ENCODE measurements around the gene CCL22. TPM values are rescaled to one million over a fixed set of nuclear protein-coding genes. Genes with fewer than 3 reads are reported as not detected.
"Not testable (repeated sequence)": the region's sequence is repeated elsewhere in the genome, so short reads cannot be mapped to it uniquely, and the experiment has no call there.

The CCL22 gene
- total RNA-seq, 1 experiment from 2014 or later, result not detected

DNA sequence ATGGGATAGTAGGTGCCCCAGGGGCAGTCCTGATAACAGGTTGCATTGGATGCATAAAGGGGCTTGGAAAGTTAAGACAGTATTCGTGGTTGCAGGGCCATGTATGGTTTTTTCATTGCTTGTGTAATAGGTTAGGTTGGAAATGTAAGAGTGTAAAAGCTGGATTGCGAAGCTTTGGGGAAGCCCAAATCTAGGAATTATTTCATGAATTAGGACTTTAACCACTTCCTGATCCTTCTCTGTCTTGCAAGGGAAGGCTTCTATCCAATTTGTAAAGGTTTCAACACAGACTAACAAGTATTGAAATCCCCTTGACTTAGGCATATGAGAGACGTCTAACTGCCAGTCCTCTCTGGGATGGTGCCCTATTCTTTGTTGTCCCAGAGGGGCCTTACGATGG, 38.2 kb downstream of the CCL22 start:
- no CpG with 5 or more reads among the region's 4 CpGs for WGBS (ENCODE audit: extremely low coverage, insufficient read length, low lambda C conversion rate)
- Histone ChIP-seq H2BK12ac (ENCODE audit: insufficient read length, low read depth, low read length) (no peak overlapping the region), H3K27me3 (ENCODE audit: insufficient read depth, low read length) (no peaks in the 10 kb centered on the region), H4K91ac (ENCODE audit: insufficient read length, low read depth, low read length) (no peak overlapping the region), H3K14ac (ENCODE audit: insufficient read depth, low read length) (no peak overlapping the region), H2BK5ac (ENCODE audit: insufficient read length, low read length) (no peak overlapping the region), H2BK120ac (ENCODE audit: low read depth, low read length, poor library complexity, severe bottlenecking) (no peak overlapping the region), H3K4me2 (ENCODE audit: insufficient read depth, insufficient read length, low read length) (no peak overlapping the region), H4K8ac (replicated peaks; ENCODE audit: insufficient read length, low read depth, low read length) (no peak overlapping the region), H2AK5ac (ENCODE audit: insufficient read length, low read length) (no peak overlapping the region), H4K5ac (ENCODE audit: insufficient read length, low read depth, low read length) (no peak overlapping the region), H4K20me1 (ENCODE audit: control insufficient read depth, insufficient read depth, insufficient read length) (peaks cover 2% of the 10 kb centered on the region), H3K4ac (ENCODE audit: low read depth, low read length) (no peak overlapping the region), H3K9ac (ENCODE audit: extremely low read depth, insufficient read length, low read length) (no peak overlapping the region), H2AFZ (ENCODE audit: low read length) (no peak overlapping the region), H3K79me1 (ENCODE audit: insufficient read depth, low read depth, low read length, poor library complexity, severe bottlenecking) (no peaks in the 10 kb centered on the region), H3K56ac (ENCODE audit: insufficient read length, low read depth, low read length) (no peak overlapping the region), H3K18ac (ENCODE audit: insufficient read length, low read depth, low read length) (no peak overlapping the region), H3K23me2 (ENCODE audit: insufficient read length, low read depth, low read length, poor library complexity, severe bottlenecking) (no peaks in the 10 kb centered on the region), H3K9me3 (ENCODE audit: control insufficient read depth, low read depth, low read length) (no peaks in the 10 kb centered on the region), H3K4me1 (ENCODE audit: insufficient read depth, low read length) (no peaks in the 10 kb centered on the region), H3K79me2 (ENCODE audit: insufficient read depth, low read length) (no peaks in the 10 kb centered on the region), H2BK15ac (ENCODE audit: low read depth, low read length) (no peak overlapping the region), H3T11ph (ENCODE audit: low read length) (no peak overlapping the region), H3K27ac (ENCODE audit: insufficient read length, low read depth, low read length) (no peak overlapping the region), H3K23ac (ENCODE audit: insufficient read length, low read depth, low read length) (no peak overlapping the region), H2BK20ac (ENCODE audit: low read depth, low read length, poor library complexity, severe bottlenecking) (no peak overlapping the region)
- DNase-seq, result no peak
- Mint-ChIP-seq H3K4me1 (no peaks in the 10 kb centered on the region), H3K9me3 (no peaks in the 10 kb centered on the region), H3K4me3 (no peak overlapping the region), H3K27ac (no peak overlapping the region), H3K27me3 (ENCODE audit: low read depth) (peaks cover 7% of the 10 kb centered on the region; the same call in 1 of the 2 replicates), H3K36me3 (ENCODE audit: insufficient read depth in 1 of 3, low read depth in 3 of 3) (no peaks in the 10 kb centered on the region)
- TF ChIP-seq, protein P1, sequence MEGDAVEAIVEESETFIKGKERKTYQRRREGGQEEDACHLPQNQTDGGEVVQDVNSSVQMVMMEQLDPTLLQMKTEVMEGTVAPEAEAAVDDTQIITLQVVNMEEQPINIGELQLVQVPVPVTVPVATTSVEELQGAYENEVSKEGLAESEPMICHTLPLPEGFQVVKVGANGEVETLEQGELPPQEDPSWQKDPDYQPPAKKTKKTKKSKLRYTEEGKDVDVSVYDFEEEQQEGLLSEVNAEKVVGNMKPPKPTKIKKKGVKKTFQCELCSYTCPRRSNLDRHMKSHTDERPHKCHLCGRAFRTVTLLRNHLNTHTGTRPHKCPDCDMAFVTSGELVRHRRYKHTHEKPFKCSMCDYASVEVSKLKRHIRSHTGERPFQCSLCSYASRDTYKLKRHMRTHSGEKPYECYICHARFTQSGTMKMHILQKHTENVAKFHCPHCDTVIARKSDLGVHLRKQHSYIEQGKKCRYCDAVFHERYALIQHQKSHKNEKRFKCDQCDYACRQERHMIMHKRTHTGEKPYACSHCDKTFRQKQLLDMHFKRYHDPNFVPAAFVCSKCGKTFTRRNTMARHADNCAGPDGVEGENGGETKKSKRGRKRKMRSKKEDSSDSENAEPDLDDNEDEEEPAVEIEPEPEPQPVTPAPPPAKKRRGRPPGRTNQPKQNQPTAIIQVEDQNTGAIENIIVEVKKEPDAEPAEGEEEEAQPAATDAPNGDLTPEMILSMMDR (conservative IDR thresholded peaks at IDR 0.05), result no peak

DNA sequence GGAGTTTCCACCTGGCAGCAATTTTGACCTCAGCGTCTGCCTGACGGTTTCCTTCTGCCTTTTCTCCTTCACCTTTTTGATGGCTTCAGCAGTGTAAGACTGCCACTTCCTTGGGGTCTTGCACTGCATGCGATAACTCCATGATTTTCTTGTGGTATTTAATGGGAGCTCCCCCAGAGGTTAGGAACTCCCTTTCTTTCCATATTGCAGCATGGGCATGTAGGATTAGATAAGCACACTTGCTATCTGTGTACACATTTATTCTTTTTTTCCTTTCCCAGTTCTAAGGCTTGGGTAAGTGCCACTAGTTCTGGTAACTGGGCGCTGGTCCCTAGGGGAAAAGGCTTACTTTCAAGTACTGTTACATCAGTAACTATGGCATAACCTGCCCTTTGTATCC, 38.9 kb downstream of the CCL22 start:
- not testable (repeated sequence) for H3K4me1 ChIP-seq (ENCODE audit: insufficient read depth, low read length); DNase-seq; H3K27ac Mint-ChIP-seq; H3K27me3 Mint-ChIP-seq (ENCODE audit: low read depth); H4K20me1 ChIP-seq (ENCODE audit: control insufficient read depth, insufficient read depth, insufficient read length); H4K8ac ChIP-seq (replicated peaks; ENCODE audit: insufficient read length, low read depth, low read length); H3K23ac ChIP-seq (ENCODE audit: insufficient read length, low read depth, low read length); H3K27me3 ChIP-seq (ENCODE audit: insufficient read depth, low read length); H3K4me1 Mint-ChIP-seq; H3K4me3 Mint-ChIP-seq; H3K36me3 Mint-ChIP-seq (ENCODE audit: insufficient read depth in 1 of 3, low read depth in 3 of 3); H3K9me3 ChIP-seq (ENCODE audit: control insufficient read depth, low read depth, low read length); H4K91ac ChIP-seq (ENCODE audit: insufficient read length, low read depth, low read length); H2BK5ac ChIP-seq (ENCODE audit: insufficient read length, low read length); H2BK20ac ChIP-seq (ENCODE audit: low read depth, low read length, poor library complexity, severe bottlenecking); H2BK15ac ChIP-seq (ENCODE audit: low read depth, low read length); H4K5ac ChIP-seq (ENCODE audit: insufficient read length, low read depth, low read length); H2AFZ ChIP-seq (ENCODE audit: low read length); H2AK5ac ChIP-seq (ENCODE audit: insufficient read length, low read length); H3K9ac ChIP-seq (ENCODE audit: extremely low read depth, insufficient read length, low read length); H3K27ac ChIP-seq (ENCODE audit: insufficient read length, low read depth, low read length); H3K56ac ChIP-seq (ENCODE audit: insufficient read length, low read depth, low read length); H3T11ph ChIP-seq (ENCODE audit: low read length); H2BK120ac ChIP-seq (ENCODE audit: low read depth, low read length, poor library complexity, severe bottlenecking); H3K18ac ChIP-seq (ENCODE audit: insufficient read length, low read depth, low read length); H3K4ac ChIP-seq (ENCODE audit: low read depth, low read length); H3K9me3 Mint-ChIP-seq; H3K79me1 ChIP-seq (ENCODE audit: insufficient read depth, low read depth, low read length, poor library complexity, severe bottlenecking); H3K23me2 ChIP-seq (ENCODE audit: insufficient read length, low read depth, low read length, poor library complexity, severe bottlenecking); H2BK12ac ChIP-seq (ENCODE audit: insufficient read length, low read depth, low read length); H3K4me2 ChIP-seq (ENCODE audit: insufficient read depth, insufficient read length, low read length); H3K14ac ChIP-seq (ENCODE audit: insufficient read depth, low read length); H3K79me2 ChIP-seq (ENCODE audit: insufficient read depth, low read length)
- WGBS (ENCODE audit: extremely low coverage, insufficient read length, low lambda C conversion rate), result no CpG with 5 or more reads among the region's 4 CpGs

All from H9 (cell line).